GM23338 (cell line): ENCODE measurements around the gene EPHX1. TPM values are rescaled to one million over a fixed set of nuclear protein-coding genes. Genes with fewer than 3 reads are reported as not detected.

Experiments used
- ATAC-seq: fragments of 200-7000 bp; cut with Tn5 transposase; 3 replicates; pipeline ENCODE4 v1.9.1; 2020
- DNase-seq: peaks from one replicate; pipeline ENCODE4 v3.0.0-alpha.2; 2015; ENCODE audit warnings: low spot score
- H2AFZ ChIP-seq: fragments of 200-600 bp; sonication (generic); 2 replicates; pipeline ENCODE4 v1.8.0; 2016; ENCODE audit warnings: antibody characterized with exemption, mild to moderate bottlenecking, moderate library complexity
- H3F3A ChIP-seq: fragments of 200-600 bp; sonication (generic); replicated peaks from 2 replicates; pipeline ENCODE4 v1.8.0; 2017; ENCODE audit warnings: antibody characterized with exemption, mixed run types, low read depth
- H3K27ac ChIP-seq: fragments of 200-600 bp; sonication (generic); 2 replicates; pipeline ENCODE4 v1.6.1; 2016; ENCODE audit warnings: low read depth
- H3K27me3 ChIP-seq: fragments of 200-600 bp; sonication (generic); 2 replicates; pipeline ENCODE4 v1.8.0; 2016; ENCODE audit warnings: mild to moderate bottlenecking, mixed run types, moderate library complexity; ENCODE audit not compliant: insufficient read depth
- H3K36me3 ChIP-seq: fragments of 200-600 bp; sonication (generic); 2 replicates; pipeline ENCODE4 v1.8.0; 2016; ENCODE audit warnings: mild to moderate bottlenecking; ENCODE audit not compliant: insufficient read depth
- H3K4me1 ChIP-seq: fragments of 200-600 bp; sonication (generic); 2 replicates; pipeline ENCODE4 v1.8.0; 2016; ENCODE audit warnings: mild to moderate bottlenecking, moderate library complexity; ENCODE audit not compliant: insufficient read depth
- H3K4me2 ChIP-seq: fragments of 200-600 bp; sonication (generic); 2 replicates; pipeline ENCODE4 v1.7.1; 2017; ENCODE audit warnings: mixed run types
- H3K4me3 ChIP-seq: fragments of 200-600 bp; sonication (generic); 2 replicates; pipeline ENCODE4 v1.6.1; 2016; ENCODE audit warnings: mixed run types
- H3K79me2 ChIP-seq: fragments of 200-600 bp; sonication (generic); replicated peaks from 2 replicates; pipeline ENCODE4 v1.8.0; 2017; ENCODE audit warnings: mild to moderate bottlenecking; ENCODE audit not compliant: insufficient read depth
- H3K9me2 ChIP-seq: fragments of 200-600 bp; sonication (generic); 2 replicates; pipeline ENCODE4 v1.8.0; 2017; ENCODE audit not compliant: insufficient read depth
- H4K20me1 ChIP-seq: fragments of 200-600 bp; sonication (generic); replicated peaks from 2 replicates; pipeline ENCODE4 v1.8.0; 2017; ENCODE audit warnings: mild to moderate bottlenecking; ENCODE audit not compliant: insufficient read depth
- H3K27ac Mint-ChIP-seq: 2 replicates; pipeline ENCODE4 v1.8.0; 2020; ENCODE audit warnings: inconsistent platforms, mild to moderate bottlenecking, moderate library complexity, mixed read lengths
- H3K27me3 Mint-ChIP-seq: 3 replicates; pipeline ENCODE4 v1.8.0; 2022; ENCODE audit warnings: low read depth, mild to moderate bottlenecking, moderate library complexity, mixed read lengths, inconsistent platforms; ENCODE audit not compliant: insufficient read depth, poor library complexity
- H3K36me3 Mint-ChIP-seq: 3 replicates; pipeline ENCODE4 v1.8.0; 2021; ENCODE audit warnings: low read depth, mild to moderate bottlenecking, inconsistent platforms, moderate library complexity, mixed read lengths
- H3K4me1 Mint-ChIP-seq: 3 replicates; pipeline ENCODE4 v1.8.0; 2020; ENCODE audit warnings: mild to moderate bottlenecking, inconsistent platforms, mixed read lengths
- H3K4me3 Mint-ChIP-seq: 3 replicates; pipeline ENCODE4 v1.8.0; 2021; ENCODE audit warnings: moderate library complexity, mild to moderate bottlenecking, inconsistent platforms, mixed read lengths
- H3K9me3 Mint-ChIP-seq: 3 replicates; pipeline ENCODE4 v1.8.0; 2020; ENCODE audit warnings: moderate library complexity, mild to moderate bottlenecking, inconsistent platforms, mixed read lengths
- CREB1 ChIP-seq: fragments of 250-450 bp; sonication (Bioruptor Pico); IDR thresholded peaks from 2 replicates; pipeline ENCODE4 v1.5.0; 2020; ENCODE audit warnings: low read depth, mild to moderate bottlenecking, moderate library complexity
- EZH2 ChIP-seq: fragments of 200-600 bp; sonication (generic); IDR thresholded peaks from one replicate; pipeline ENCODE4 v1.8.0; 2017; ENCODE audit warnings: antibody characterized with exemption, mild to moderate bottlenecking, low read depth; ENCODE audit not compliant: unreplicated experiment
- EZH2phosphoT487 ChIP-seq: fragments of 200-600 bp; sonication (generic); IDR thresholded peaks from one replicate; pipeline ENCODE4 v1.8.1; 2018; ENCODE audit warnings: antibody characterized with exemption; ENCODE audit not compliant: unreplicated experiment
- NANOG ChIP-seq: IDR thresholded peaks from 2 replicates; pipeline ENCODE4 v1.6.1; 2016; ENCODE audit warnings: antibody characterized with exemption, borderline replicate concordance
- POLR2AphosphoS5 ChIP-seq: IDR thresholded peaks from 2 replicates; pipeline ENCODE4 v1.6.1; 2016; ENCODE audit warnings: antibody characterized with exemption, low read depth
- STAT1 ChIP-seq: IDR thresholded peaks from one replicate; pipeline ENCODE4 v1.6.1; 2016; ENCODE audit warnings: antibody characterized with exemption; ENCODE audit not compliant: unreplicated experiment
- polyA plus RNA-seq: library from polyadenylated mRNA; unstranded; fragments of >200 nt; fragmentation: Nextera tagmentation; extraction: Ambion mirVana; gene quantifications from 2 replicates; pipeline ENCODE4 v1.2.1, GENCODE V29; 2016
- total RNA-seq: library from RNA; depleted of rRNA; stranded (reverse); fragments of >200 nt; shearing (Covaris generic); gene quantifications from 2 replicates; pipeline ENCODE4 v1.2.3, GENCODE V29; 2014
- TF ChIP-seq, protein P1 (sequence below): IDR thresholded peaks from 2 replicates; pipeline ENCODE4 v1.6.1; 2016; ENCODE audit warnings: antibody characterized with exemption
- TF ChIP-seq, protein P2 (sequence below), 2 experiments: fragments of 200-600 bp in 1 of 2; sonication (generic) in 1 of 2; conservative IDR thresholded peaks; 2 replicates each; pipeline versions ENCODE4 v1.5.1 to v1.6.1; 2016 to 2017; ENCODE audit warnings: antibody characterized with exemption in 2 of 2, low read depth in 2 of 2, mild to moderate bottlenecking in 2 of 2, moderate library complexity in 1 of 2
- TF ChIP-seq, protein P3 (sequence below): fragments of 250-450 bp; sonication (Bioruptor Pico); IDR thresholded peaks from 2 replicates; pipeline ENCODE4 v1.5.0; 2020; ENCODE audit warnings: mild to moderate bottlenecking, moderate library complexity

Gene EPHX1
- total and polyA plus RNA-seq, 2 experiments from 2014 or later: 15.3 to 46.5 TPM

DNA sequence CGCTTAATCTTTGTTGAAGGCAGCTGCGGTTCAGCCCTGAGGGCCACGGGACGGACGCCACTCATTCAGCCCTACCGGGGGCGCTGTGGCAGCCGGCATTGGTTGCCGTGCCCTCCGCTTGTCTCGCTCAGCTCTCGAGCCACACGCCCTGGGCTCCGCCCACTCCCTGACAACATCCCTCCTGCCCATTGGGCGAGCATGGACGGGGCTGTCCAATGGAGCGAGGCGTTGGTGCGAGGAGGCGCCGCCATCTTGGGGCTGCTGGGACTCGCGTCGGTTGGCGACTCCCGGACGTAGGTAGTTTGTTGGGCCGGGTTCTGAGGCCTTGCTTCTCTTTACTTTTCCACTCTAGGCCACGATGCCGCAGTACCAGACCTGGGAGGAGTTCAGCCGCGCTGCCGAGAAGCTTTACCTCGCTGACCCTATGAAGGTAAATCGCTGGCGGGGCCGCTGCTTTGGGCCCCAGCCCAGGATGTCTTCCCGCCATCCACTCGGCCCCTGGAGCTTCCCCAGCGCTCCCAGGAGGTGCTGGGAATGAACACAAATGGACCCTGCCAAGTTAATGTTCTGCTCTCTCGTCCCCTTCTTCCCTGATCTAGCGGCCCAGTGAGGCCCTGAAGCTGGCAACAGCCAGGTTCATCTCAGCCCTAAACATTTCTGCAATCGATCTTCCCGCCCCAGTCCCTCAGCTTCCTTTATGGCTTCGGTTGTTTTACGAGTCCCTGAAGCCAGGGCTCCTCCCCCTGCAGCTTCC, 32.2 kb upstream of the EPHX1 start, which contains the start of gene SRP9:
TSS of gene SRP9 (plus strand) at position 244 of the 754 bp plus-strand sequence. CDS start at position 359, 115 bp downstream.
- peaks cover 5% of the 10 kb centered on the region for H3K27me3 Mint-ChIP-seq
- Histone ChIP-seq H3K9me2 (no peaks in the 10 kb centered on the region), H3K27ac (peak within 1 kb of the TSS; percentile 98), H4K20me1 (peaks cover 9% of the 10 kb centered on the region), H3K27me3 (no peaks in the 10 kb centered on the region), H3K4me3 (peak within 1 kb of the TSS; percentile 74), H2AFZ (0 out of 2 replicates have a peak within 1 kb of the TSS, but pooled peaks have one; percentile 25), H3K79me2 (peaks cover 56% of the 10 kb centered on the region), H3F3A (0 out of 2 replicates have a peak, but pooled peaks cover 2% of the 10 kb centered on the region), H3K4me1 (peaks cover 31% of the 10 kb centered on the region), H3K36me3 (no peaks in the 10 kb centered on the region), H3K4me2 (peak within 1 kb of the TSS; percentile 86)
- DNase-seq (peak; percentile 100), ATAC-seq (peak; percentile 97)
- TF ChIP-seq, protein P1, sequence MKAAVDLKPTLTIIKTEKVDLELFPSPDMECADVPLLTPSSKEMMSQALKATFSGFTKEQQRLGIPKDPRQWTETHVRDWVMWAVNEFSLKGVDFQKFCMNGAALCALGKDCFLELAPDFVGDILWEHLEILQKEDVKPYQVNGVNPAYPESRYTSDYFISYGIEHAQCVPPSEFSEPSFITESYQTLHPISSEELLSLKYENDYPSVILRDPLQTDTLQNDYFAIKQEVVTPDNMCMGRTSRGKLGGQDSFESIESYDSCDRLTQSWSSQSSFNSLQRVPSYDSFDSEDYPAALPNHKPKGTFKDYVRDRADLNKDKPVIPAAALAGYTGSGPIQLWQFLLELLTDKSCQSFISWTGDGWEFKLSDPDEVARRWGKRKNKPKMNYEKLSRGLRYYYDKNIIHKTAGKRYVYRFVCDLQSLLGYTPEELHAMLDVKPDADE: peak; percentile 27; the same call in 1 of the 2 replicates
- TF ChIP-seq CREB1 (CRISPR knock-in tag) (peak; percentile 29; the same call in 1 of the 2 replicates), POLR2AphosphoS5 (peak; percentile 61), EZH2 (no peak)
- TF ChIP-seq, protein P2, sequence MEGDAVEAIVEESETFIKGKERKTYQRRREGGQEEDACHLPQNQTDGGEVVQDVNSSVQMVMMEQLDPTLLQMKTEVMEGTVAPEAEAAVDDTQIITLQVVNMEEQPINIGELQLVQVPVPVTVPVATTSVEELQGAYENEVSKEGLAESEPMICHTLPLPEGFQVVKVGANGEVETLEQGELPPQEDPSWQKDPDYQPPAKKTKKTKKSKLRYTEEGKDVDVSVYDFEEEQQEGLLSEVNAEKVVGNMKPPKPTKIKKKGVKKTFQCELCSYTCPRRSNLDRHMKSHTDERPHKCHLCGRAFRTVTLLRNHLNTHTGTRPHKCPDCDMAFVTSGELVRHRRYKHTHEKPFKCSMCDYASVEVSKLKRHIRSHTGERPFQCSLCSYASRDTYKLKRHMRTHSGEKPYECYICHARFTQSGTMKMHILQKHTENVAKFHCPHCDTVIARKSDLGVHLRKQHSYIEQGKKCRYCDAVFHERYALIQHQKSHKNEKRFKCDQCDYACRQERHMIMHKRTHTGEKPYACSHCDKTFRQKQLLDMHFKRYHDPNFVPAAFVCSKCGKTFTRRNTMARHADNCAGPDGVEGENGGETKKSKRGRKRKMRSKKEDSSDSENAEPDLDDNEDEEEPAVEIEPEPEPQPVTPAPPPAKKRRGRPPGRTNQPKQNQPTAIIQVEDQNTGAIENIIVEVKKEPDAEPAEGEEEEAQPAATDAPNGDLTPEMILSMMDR (conservative IDR thresholded peaks at IDR 0.05; ENCODE audit: low read depth in 2 of 2): peak; percentile 74 to 91
- no peak within 1 kb of the TSS for H3K4me3 Mint-ChIP-seq
- peaks cover 33% of the 10 kb centered on the region for H3K4me1 Mint-ChIP-seq
- no peaks in the 10 kb centered on the region for H3K9me3 Mint-ChIP-seq
- H3K27ac Mint-ChIP-seq: no peak within 1 kb of the TSS
- peaks cover 28% of the 10 kb centered on the region; the same call in 2 of the 3 replicates for H3K36me3 Mint-ChIP-seq

DNA sequence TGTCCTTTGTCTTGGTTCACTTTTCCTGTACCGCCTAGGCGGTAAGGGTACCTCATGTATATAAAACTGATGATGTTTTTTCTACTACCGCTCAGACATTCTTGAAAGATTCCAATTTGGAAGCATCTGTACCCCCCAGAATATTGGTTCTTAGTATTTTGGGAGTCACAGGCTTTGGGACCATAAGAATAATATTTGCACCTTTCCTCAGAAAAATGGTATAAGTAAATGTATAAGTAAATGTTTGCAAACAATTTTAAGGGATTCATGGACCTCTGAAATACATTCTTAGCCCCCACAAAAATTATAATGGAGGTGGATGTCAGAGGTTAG, 31.6 kb upstream of the EPHX1 start:
- H3K36me3 ChIP-seq: no peaks in the 10 kb centered on the region
- no peaks in the 10 kb centered on the region for H3K27me3 ChIP-seq
- peak overlapping the region; percentile 74 for H3K4me3 ChIP-seq
- DNase-seq: no peak
- no peak for ATAC-seq
- Mint-ChIP-seq H3K27me3 (peaks cover 5% of the 10 kb centered on the region), H3K4me3 (no peak overlapping the region), H3K27ac (no peak overlapping the region), H3K9me3 (no peaks in the 10 kb centered on the region), H3K4me1 (peaks cover 31% of the 10 kb centered on the region), H3K36me3 (peaks cover 31% of the 10 kb centered on the region; the same call in 2 of the 3 replicates)
- no peaks in the 10 kb centered on the region for H3K9me2 ChIP-seq
- peaks cover 61% of the 10 kb centered on the region for H3K79me2 ChIP-seq
- peaks cover 31% of the 10 kb centered on the region for H3K4me1 ChIP-seq
- peak overlapping the region; percentile 98 for H3K27ac ChIP-seq
- 0 out of 2 replicates have a peak, but pooled peaks cover 3% of the 10 kb centered on the region for H3F3A ChIP-seq
- peaks cover 11% of the 10 kb centered on the region for H4K20me1 ChIP-seq
- no peak overlapping the region for H2AFZ ChIP-seq
- H3K4me2 ChIP-seq: peak overlapping the region; percentile 86
- TF ChIP-seq NANOG (no peak), STAT1 (no peak), POLR2AphosphoS5 (no peak), EZH2 (no peak), EZH2phosphoT487 (no peak)
- TF ChIP-seq, protein P1: no peak
- TF ChIP-seq, protein P3, sequence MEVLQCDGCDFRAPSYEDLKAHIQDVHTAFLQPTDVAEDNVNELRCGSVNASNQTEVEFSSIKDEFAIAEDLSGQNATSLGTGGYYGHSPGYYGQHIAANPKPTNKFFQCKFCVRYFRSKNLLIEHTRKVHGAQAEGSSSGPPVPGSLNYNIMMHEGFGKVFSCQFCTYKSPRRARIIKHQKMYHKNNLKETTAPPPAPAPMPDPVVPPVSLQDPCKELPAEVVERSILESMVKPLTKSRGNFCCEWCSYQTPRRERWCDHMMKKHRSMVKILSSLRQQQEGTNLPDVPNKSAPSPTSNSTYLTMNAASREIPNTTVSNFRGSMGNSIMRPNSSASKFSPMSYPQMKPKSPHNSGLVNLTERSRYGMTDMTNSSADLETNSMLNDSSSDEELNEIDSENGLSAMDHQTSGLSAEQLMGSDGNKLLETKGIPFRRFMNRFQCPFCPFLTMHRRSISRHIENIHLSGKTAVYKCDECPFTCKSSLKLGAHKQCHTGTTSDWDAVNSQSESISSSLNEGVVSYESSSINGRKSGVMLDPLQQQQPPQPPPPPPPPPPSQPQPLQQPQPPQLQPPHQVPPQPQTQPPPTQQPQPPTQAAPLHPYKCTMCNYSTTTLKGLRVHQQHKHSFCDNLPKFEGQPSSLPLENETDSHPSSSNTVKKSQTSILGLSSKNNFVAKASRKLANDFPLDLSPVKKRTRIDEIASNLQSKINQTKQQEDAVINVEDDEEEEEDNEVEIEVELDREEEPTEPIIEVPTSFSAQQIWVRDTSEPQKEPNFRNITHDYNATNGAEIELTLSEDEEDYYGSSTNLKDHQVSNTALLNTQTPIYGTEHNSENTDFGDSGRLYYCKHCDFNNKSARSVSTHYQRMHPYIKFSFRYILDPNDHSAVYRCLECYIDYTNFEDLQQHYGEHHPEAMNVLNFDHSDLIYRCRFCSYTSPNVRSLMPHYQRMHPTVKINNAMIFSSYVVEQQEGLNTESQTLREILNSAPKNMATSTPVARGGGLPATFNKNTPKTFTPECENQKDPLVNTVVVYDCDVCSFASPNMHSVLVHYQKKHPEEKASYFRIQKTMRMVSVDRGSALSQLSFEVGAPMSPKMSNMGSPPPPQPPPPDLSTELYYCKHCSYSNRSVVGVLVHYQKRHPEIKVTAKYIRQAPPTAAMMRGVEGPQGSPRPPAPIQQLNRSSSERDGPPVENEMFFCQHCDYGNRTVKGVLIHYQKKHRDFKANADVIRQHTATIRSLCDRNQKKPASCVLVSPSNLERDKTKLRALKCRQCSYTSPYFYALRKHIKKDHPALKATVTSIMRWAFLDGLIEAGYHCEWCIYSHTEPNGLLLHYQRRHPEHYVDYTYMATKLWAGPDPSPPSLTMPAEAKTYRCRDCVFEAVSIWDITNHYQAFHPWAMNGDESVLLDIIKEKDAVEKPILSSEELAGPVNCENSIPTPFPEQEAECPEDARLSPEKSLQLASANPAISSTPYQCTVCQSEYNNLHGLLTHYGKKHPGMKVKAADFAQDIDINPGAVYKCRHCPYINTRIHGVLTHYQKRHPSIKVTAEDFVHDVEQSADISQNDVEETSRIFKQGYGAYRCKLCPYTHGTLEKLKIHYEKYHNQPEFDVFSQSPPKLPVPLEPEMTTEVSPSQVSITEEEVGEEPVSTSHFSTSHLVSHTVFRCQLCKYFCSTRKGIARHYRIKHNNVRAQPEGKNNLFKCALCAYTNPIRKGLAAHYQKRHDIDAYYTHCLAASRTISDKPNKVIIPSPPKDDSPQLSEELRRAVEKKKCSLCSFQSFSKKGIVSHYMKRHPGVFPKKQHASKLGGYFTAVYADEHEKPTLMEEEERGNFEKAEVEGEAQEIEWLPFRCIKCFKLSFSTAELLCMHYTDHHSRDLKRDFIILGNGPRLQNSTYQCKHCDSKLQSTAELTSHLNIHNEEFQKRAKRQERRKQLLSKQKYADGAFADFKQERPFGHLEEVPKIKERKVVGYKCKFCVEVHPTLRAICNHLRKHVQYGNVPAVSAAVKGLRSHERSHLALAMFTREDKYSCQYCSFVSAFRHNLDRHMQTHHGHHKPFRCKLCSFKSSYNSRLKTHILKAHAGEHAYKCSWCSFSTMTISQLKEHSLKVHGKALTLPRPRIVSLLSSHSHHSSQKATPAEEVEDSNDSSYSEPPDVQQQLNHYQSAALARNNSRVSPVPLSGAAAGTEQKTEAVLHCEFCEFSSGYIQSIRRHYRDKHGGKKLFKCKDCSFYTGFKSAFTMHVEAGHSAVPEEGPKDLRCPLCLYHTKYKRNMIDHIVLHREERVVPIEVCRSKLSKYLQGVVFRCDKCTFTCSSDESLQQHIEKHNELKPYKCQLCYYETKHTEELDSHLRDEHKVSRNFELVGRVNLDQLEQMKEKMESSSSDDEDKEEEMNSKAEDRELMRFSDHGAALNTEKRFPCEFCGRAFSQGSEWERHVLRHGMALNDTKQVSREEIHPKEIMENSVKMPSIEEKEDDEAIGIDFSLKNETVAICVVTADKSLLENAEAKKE (CRISPR knock-in tag): no peak
